NCI-H2029 (cell line): ENCODE data around the gene ACOXL.

Experiments used
- DNase-seq: peaks from one replicate; lab custom pipeline; 2025; lab: John Stamatoyannopoulos, UW

The ACOXL gene

GRCh38 chr2:111015283-111015995 is 283.1 kb downstream of the ACOXL start:
- DNase-seq: no peak

- no peak for DNase-seq
These were observed 284.8 kb downstream of the ACOXL start for GRCh38 chr2:111017034-111017622.

GRCh38 chr2:111017909-111018308 is 285.5 kb downstream of the ACOXL start:
- DNase-seq: no peak

- no peak for DNase-seq
These were observed 287.0 kb downstream of the ACOXL start for GRCh38 chr2:111019381-111019780.

GRCh38 chr2:111022633-111023032 is 290.3 kb downstream of the ACOXL start:
- DNase-seq: no peak

- no peak for DNase-seq
These were observed 292.1 kb downstream of the ACOXL start for GRCh38 chr2:111024496-111024895.

- no peak for DNase-seq
These were observed 292.9 kb downstream of the ACOXL start for GRCh38 chr2:111025288-111025687.

- DNase-seq: no peak
These were observed 296.3 kb downstream of the ACOXL start for GRCh38 chr2:111028720-111029119.

GRCh38 chr2:111029181-111029927 is 297.0 kb downstream of the ACOXL start:
- DNase-seq: peak; percentile 25

GRCh38 chr2:111030260-111030891 is 298.0 kb downstream of the ACOXL start:
- no peak for DNase-seq

- DNase-seq: no peak
These were observed 298.6 kb downstream of the ACOXL start for GRCh38 chr2:111030945-111031344.

GRCh38 chr2:111031546-111032478 is 299.4 kb downstream of the ACOXL start:
- peak; percentile 58 for DNase-seq

- no peak for DNase-seq
These were observed 300.5 kb downstream of the ACOXL start for GRCh38 chr2:111032721-111033429.

- DNase-seq: no peak
These were observed 301.8 kb downstream of the ACOXL start for GRCh38 chr2:111034146-111034545.

GRCh38 chr2:111034606-111035005 is 302.2 kb downstream of the ACOXL start:
- no peak for DNase-seq

- no peak for DNase-seq
These were observed 303.6 kb downstream of the ACOXL start for GRCh38 chr2:111035830-111036441.

- no peak for DNase-seq
These were observed 304.8 kb downstream of the ACOXL start for GRCh38 chr2:111037128-111037527.

- DNase-seq: no peak
These were observed 307.4 kb downstream of the ACOXL start for GRCh38 chr2:111039628-111040383.

- no peak for DNase-seq
These were observed 309.2 kb downstream of the ACOXL start for GRCh38 chr2:111041398-111042202.
